CD4-positive, alpha-beta T cell treated with Interleukin-1 beta for 1 hour (primary cell): ENCODE measurements around the gene ERI3.

Experiments used
- DNase-seq, 2 donors: peaks; one replicate each; pipeline ENCODE4 v3.0.0-alpha.2; 2020 to 2022

Gene ERI3

GRCh38 chr1:44347280-44347679, 7.8 kb downstream of the ERI3 start:
- DNase-seq, result no peak

- no peak for DNase-seq
Measured at GRCh38 chr1:44346878-44347277, 8.2 kb downstream of the ERI3 start.

- DNase-seq, result no peak
Measured at GRCh38 chr1:44346184-44346583, 8.9 kb downstream of the ERI3 start.

GRCh38 chr1:44345187-44345775, 9.8 kb downstream of the ERI3 start:
- DNase-seq, result no peak

GRCh38 chr1:44339731-44340130, 15.3 kb downstream of the ERI3 start:
- no peak for DNase-seq

GRCh38 chr1:44338136-44338535, 16.9 kb downstream of the ERI3 start:
- DNase-seq, result no peak

GRCh38 chr1:44336668-44337067, 18.4 kb downstream of the ERI3 start:
- DNase-seq, result no peak

- no peak for DNase-seq
Measured at GRCh38 chr1:44334968-44335367, 20.1 kb downstream of the ERI3 start.

- no peak for DNase-seq
Measured at GRCh38 chr1:44333376-44333775, 21.7 kb downstream of the ERI3 start.

GRCh38 chr1:44332505-44332904, 22.6 kb downstream of the ERI3 start:
- DNase-seq, result no peak

GRCh38 chr1:44330935-44331334, 24.1 kb downstream of the ERI3 start:
- no peak for DNase-seq

- no peak for DNase-seq
Measured at GRCh38 chr1:44328671-44329416, 26.2 kb downstream of the ERI3 start.

GRCh38 chr1:44327679-44328491, 27.2 kb downstream of the ERI3 start:
- DNase-seq, result no peak

- no peak for DNase-seq
Measured at GRCh38 chr1:44326821-44327465, 28.1 kb downstream of the ERI3 start.

- no peak for DNase-seq
Measured at GRCh38 chr1:44326024-44326701, 28.9 kb downstream of the ERI3 start.

GRCh38 chr1:44323947-44324346, 31.1 kb downstream of the ERI3 start:
- DNase-seq, result no peak

GRCh38 chr1:44322367-44322766, 32.7 kb downstream of the ERI3 start:
- DNase-seq, result no peak

- no peak for DNase-seq
Measured at GRCh38 chr1:44321466-44321865, 33.6 kb downstream of the ERI3 start.

- DNase-seq, result peak; percentile 36 to 50
Measured at GRCh38 chr1:44318097-44319088, 36.7 kb downstream of the ERI3 start.

GRCh38 chr1:44316231-44316759, 38.8 kb downstream of the ERI3 start:
- no peak for DNase-seq

- no peak for DNase-seq
Measured at GRCh38 chr1:44315521-44315920, 39.5 kb downstream of the ERI3 start.
